IPS-15b (cell line): ENCODE results near the gene HS6ST1.
"Not testable (repeated sequence)": the region's sequence is repeated elsewhere in the genome, so short reads cannot be mapped to it uniquely, and the experiment has no call there.

Source experiments
- H3K27me3 ChIP-seq: one replicate; pipeline ENCODE4 v1.6.1; 2013; ENCODE audit warnings: low read length; ENCODE audit not compliant: control insufficient read depth, insufficient read depth
- H3K36me3 ChIP-seq: one replicate; pipeline ENCODE4 v1.6.1; 2013; ENCODE audit warnings: low read length; ENCODE audit not compliant: control insufficient read depth, insufficient read depth
- H3K4me1 ChIP-seq: one replicate; pipeline ENCODE4 v1.6.1; 2013; ENCODE audit warnings: mild to moderate bottlenecking, low read length; ENCODE audit not compliant: control insufficient read depth, insufficient read depth
- H3K4me3 ChIP-seq: one replicate; pipeline ENCODE4 v1.5.1; 2013; ENCODE audit warnings: low read depth, low read length
- H3K9ac ChIP-seq: one replicate; pipeline ENCODE4 v1.6.1; 2013; ENCODE audit warnings: low read depth, mild to moderate bottlenecking, low read length
- H3K9me3 ChIP-seq: one replicate; pipeline ENCODE4 v1.6.1; 2013; ENCODE audit warnings: mild to moderate bottlenecking, low read length; ENCODE audit not compliant: control insufficient read depth, insufficient read depth

HS6ST1 gene

GRCh38 chr2:128271597-128271910 lies 47.1 kb downstream of the HS6ST1 start:
- Histone ChIP-seq H3K36me3 (peaks cover 15% of the 10 kb centered on the region), H3K9me3 (no peaks in the 10 kb centered on the region), H3K4me1 (no peaks in the 10 kb centered on the region), H3K9ac (no peak overlapping the region), H3K4me3 (no peak overlapping the region), H3K27me3 (no peaks in the 10 kb centered on the region)

- no peak overlapping the region for H3K4me3 ChIP-seq
- peaks cover 15% of the 10 kb centered on the region for H3K36me3 ChIP-seq
- H3K9me3 ChIP-seq: no peaks in the 10 kb centered on the region
- H3K27me3 ChIP-seq: no peaks in the 10 kb centered on the region
- H3K9ac ChIP-seq: no peak overlapping the region
- no peaks in the 10 kb centered on the region for H3K4me1 ChIP-seq
These were observed 47.7 kb downstream of the HS6ST1 start for GRCh38 chr2:128270672-128271596.

GRCh38 chr2:128269990-128270671 lies 48.5 kb downstream of the HS6ST1 start:
- H3K4me3 ChIP-seq: no peak overlapping the region
- peaks cover 10% of the 10 kb centered on the region for H3K36me3 ChIP-seq
- H3K9me3 ChIP-seq: no peaks in the 10 kb centered on the region
- H3K9ac ChIP-seq: no peak overlapping the region
- no peaks in the 10 kb centered on the region for H3K4me1 ChIP-seq
- no peaks in the 10 kb centered on the region for H3K27me3 ChIP-seq

- Histone ChIP-seq H3K27me3 (no peaks in the 10 kb centered on the region), H3K9me3 (no peaks in the 10 kb centered on the region), H3K4me3 (no peak overlapping the region), H3K36me3 (peaks cover 12% of the 10 kb centered on the region), H3K4me1 (no peaks in the 10 kb centered on the region), H3K9ac (no peak overlapping the region)
These were observed 49.3 kb downstream of the HS6ST1 start for GRCh38 chr2:128269063-128269989.

GRCh38 chr2:128268611-128269010 lies 50.1 kb downstream of the HS6ST1 start:
- not testable (repeated sequence) for H3K4me1 ChIP-seq, H3K9me3 ChIP-seq, H3K27me3 ChIP-seq, H3K9ac ChIP-seq, H3K4me3 ChIP-seq
- H3K36me3 ChIP-seq: peaks cover 12% of the 10 kb centered on the region

GRCh38 chr2:128268145-128268544 lies 50.5 kb downstream of the HS6ST1 start:
- H3K36me3 ChIP-seq: peaks cover 12% of the 10 kb centered on the region
- not testable (repeated sequence) for H3K4me3 ChIP-seq, H3K9me3 ChIP-seq, H3K9ac ChIP-seq, H3K4me1 ChIP-seq, H3K27me3 ChIP-seq

DNA sequence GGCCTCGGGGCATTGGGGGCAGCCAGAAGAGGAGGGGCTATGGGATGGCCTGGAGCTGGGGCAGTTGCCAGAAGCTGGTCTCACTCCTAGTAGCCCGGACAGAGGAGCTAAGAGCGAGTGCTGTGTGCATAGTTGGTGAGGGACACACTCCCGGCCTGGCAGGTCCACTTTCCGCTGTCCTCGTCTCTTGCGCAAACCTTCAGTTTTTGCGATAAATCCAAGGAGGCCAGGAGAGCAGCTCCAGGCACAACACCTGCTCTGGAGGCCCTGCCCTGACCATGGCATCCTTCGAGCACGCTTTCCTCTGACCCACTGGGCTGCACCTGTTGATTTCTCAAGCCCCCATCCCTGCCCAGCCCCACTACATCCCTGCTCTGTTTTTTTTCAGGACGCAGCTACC lies 51.0 kb downstream of the HS6ST1 start:
- not testable (repeated sequence) for H3K9ac ChIP-seq, H3K9me3 ChIP-seq, H3K4me3 ChIP-seq, H3K4me1 ChIP-seq, H3K27me3 ChIP-seq
- H3K36me3 ChIP-seq: peaks cover 11% of the 10 kb centered on the region

GRCh38 chr2:128267197-128267596 lies 51.5 kb downstream of the HS6ST1 start:
- H3K9me3 ChIP-seq, H3K36me3 ChIP-seq, H3K9ac ChIP-seq, H3K27me3 ChIP-seq, H3K4me1 ChIP-seq, H3K4me3 ChIP-seq: not testable (repeated sequence)

DNA sequence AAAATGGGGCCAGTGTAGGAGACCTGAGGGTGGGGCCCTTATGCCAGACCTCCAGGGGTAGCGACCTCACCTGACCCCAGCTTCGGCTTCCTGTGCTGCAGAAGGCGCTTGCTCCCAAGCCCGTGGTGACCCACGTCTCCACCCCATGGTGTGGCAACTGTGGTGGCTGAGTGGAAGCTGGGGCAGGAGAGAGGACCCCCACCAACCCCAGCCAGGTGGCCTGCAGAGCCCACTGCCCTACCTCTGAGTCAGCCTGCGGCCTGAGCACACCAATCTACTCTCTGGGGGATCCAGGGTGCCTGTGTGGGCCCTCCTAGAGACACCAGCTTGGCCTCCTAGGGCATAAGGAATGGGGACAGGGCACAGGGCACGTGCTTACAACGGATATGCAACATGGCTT lies 52.2 kb downstream of the HS6ST1 start:
- H3K36me3 ChIP-seq, H3K27me3 ChIP-seq, H3K4me1 ChIP-seq, H3K9ac ChIP-seq, H3K9me3 ChIP-seq, H3K4me3 ChIP-seq: not testable (repeated sequence)

DNA sequence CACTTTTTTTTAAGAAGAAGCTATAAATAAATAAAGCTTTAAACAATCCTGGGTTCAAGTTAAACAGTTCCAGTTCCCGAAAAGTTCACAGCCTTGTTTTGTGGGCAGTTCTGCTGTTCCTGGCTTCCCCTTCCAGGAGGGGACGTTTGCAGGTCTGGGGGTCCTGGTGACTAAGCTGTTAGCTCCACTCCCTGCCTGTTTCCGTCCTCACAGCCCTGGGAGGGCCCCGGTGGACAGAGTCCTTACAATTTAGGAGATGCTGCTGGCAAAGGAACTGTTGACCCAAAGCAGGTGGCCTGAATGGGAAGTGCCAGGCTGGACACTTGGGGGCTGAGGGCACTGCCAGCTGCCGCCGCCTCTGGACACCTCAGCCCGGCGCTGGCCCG lies 53.1 kb downstream of the HS6ST1 start:
- not testable (repeated sequence) for H3K4me1 ChIP-seq, H3K9ac ChIP-seq, H3K36me3 ChIP-seq

GRCh38 chr2:128264881-128265607 lies 53.6 kb downstream of the HS6ST1 start:
- Histone ChIP-seq H3K9ac (no peak overlapping the region), H3K4me3 (no peak overlapping the region), H3K9me3 (no peaks in the 10 kb centered on the region), H3K27me3 (no peaks in the 10 kb centered on the region), H3K36me3 (peaks cover 5% of the 10 kb centered on the region), H3K4me1 (peaks cover 6% of the 10 kb centered on the region)

More for the DNA sequence above, 53.1 kb downstream of the HS6ST1 start:
- not testable (repeated sequence) for H3K27me3 ChIP-seq, H3K9me3 ChIP-seq, H3K4me3 ChIP-seq
